Karpas-422 (cell line): ENCODE measurements around the gene ZNF284. TPM values are rescaled to one million over a fixed set of nuclear protein-coding genes. Genes with fewer than 3 reads are reported as not detected.

Experiments used
- DNase-seq: peaks from one replicate; pipeline ENCODE4 v3.0.0-alpha.2; 2015
- H2AFZ ChIP-seq: fragments of 200-600 bp; sonication (generic); 2 replicates; pipeline ENCODE4 v1.6.1; 2014; ENCODE audit warnings: antibody characterized with exemption, low read length, mixed read lengths
- H3K27ac ChIP-seq: fragments of 200-600 bp; sonication (generic); 2 replicates; pipeline ENCODE4 v1.5.1; 2014; ENCODE audit warnings: mild to moderate bottlenecking, low read length, moderate library complexity
- H3K27me3 ChIP-seq: fragments of 200-600 bp; sonication (generic); 2 replicates; pipeline ENCODE4 v1.6.1; 2014; ENCODE audit warnings: low read length, mixed read lengths
- H3K36me3 ChIP-seq: fragments of 200-600 bp; sonication (generic); 2 replicates; pipeline ENCODE4 v1.6.1; 2014; ENCODE audit warnings: low read length, mixed read lengths; ENCODE audit not compliant: insufficient read depth
- H3K4me1 ChIP-seq: fragments of 200-600 bp; sonication (generic); 2 replicates; pipeline ENCODE4 v1.6.1; 2014; ENCODE audit warnings: mild to moderate bottlenecking, low read length, mixed read lengths
- H3K4me2 ChIP-seq: fragments of 200-600 bp; sonication (generic); 2 replicates; pipeline ENCODE4 v1.6.1; 2014; ENCODE audit warnings: low read length, low read depth, mild to moderate bottlenecking; ENCODE audit not compliant: poor library complexity, severe bottlenecking
- H3K4me3 ChIP-seq: fragments of 200-600 bp; sonication (generic); 2 replicates; pipeline ENCODE4 v1.5.1; 2014; ENCODE audit warnings: mild to moderate bottlenecking, antibody characterized with exemption, low read length, mixed read lengths
- H3K79me2 ChIP-seq: fragments of 200-600 bp; sonication (generic); 2 replicates; pipeline ENCODE4 v1.6.1; 2014; ENCODE audit warnings: mild to moderate bottlenecking, low read length, mixed read lengths
- H3K9ac ChIP-seq: fragments of 200-600 bp; sonication (generic); 2 replicates; pipeline ENCODE4 v1.6.0; 2014; ENCODE audit warnings: low read length
- H3K9me2 ChIP-seq: fragments of 200-600 bp; sonication (generic), shearing (Covaris generic); replicated peaks from 2 replicates; pipeline ENCODE4 v1.6.0; 2014; ENCODE audit warnings: mild to moderate bottlenecking, low read length, moderate library complexity; ENCODE audit not compliant: insufficient read depth
- H3K9me3 ChIP-seq: fragments of 300-700, 200-600 bp; sonication (generic); 2 replicates; pipeline ENCODE4 v1.6.1; 2014; ENCODE audit warnings: low read length, mixed read lengths
- H4K20me1 ChIP-seq: fragments of 200-600 bp; sonication (generic); 2 replicates; pipeline ENCODE4 v1.6.1; 2014; ENCODE audit warnings: mild to moderate bottlenecking, antibody characterized with exemption, low read length, low read depth; ENCODE audit not compliant: insufficient read depth
- total RNA-seq: library from RNA; depleted of rRNA; stranded (reverse); fragments of >200 nt; shearing (Covaris generic); gene quantifications from 2 replicates; pipeline ENCODE4 v1.2.3, GENCODE V29; 2014; ENCODE audit warnings: low replicate concordance; rRNA removed

ZNF284 gene
- total RNA-seq, result not detected in 2 replicates

DNA sequence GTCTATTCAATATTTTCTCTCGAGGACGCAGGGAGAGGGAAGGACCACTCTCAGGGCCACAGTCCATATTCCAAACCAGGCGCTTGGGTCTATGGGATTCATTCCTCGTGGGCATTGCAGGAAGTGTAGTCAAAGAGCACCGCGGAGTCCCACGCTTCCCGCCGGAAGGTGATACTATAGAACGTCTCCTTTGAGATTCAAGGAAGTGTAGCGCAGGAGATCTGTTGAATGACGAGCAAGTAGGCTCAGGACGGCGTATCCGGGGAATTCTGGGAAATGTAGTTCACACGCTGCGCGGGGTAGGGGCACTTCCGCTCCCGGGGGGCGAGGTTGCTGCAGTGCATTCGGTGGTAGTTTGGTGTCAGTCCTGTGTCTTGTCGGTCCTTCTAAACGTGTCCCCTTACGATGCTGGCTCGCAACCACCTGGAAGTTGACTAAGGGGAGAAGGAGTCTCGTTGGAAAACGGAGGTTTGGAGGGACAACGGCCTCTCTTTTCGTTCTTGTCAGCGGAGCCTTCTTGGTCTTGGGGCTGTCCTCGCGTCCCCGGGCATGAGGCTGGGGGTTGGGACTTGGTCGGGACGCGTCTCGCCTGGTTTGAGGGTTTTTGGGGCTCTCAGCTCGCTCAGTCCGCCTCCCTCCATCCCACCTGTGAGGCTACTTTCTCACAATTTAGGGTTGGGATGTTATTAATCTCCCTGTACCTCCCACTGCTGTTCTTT lies at the start of gene ZNF284:
Gene ZNF284 (plus strand): TSS at position 336 of the 719 bp plus-strand sequence. CDS start 4,231 bp downstream, outside the sequence.
- Histone ChIP-seq H3K9me2 (no peaks in the 10 kb centered on the region), H3K4me1 (no peaks in the 10 kb centered on the region), H3K27ac (no peak within 1 kb of the TSS), H3K79me2 (no peaks in the 10 kb centered on the region), H3K9me3 (peaks cover 7% of the 10 kb centered on the region), H4K20me1 (no peaks in the 10 kb centered on the region), H3K9ac (no peak within 1 kb of the TSS), H3K36me3 (no peaks in the 10 kb centered on the region), H3K27me3 (no peaks in the 10 kb centered on the region), H2AFZ (no peak within 1 kb of the TSS), H3K4me2 (no peak within 1 kb of the TSS), H3K4me3 (no peak within 1 kb of the TSS)
- no peak for DNase-seq

DNA sequence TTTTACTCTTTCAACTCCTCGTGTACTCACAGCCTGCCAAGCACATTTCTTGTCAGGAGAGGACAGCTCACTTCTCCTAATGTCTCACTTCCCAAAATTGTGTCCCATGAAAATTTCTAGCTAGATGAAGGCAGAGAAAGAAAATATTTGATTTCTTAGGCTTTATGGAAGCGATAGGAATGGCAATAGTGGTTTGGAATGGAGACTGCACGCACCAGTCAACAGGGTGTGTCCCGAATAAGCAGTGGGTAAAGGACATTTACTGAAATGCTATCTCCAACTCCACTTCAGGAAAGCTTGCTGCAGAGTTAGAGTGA lies 47.1 kb upstream of the ZNF284 start:
- H3K9me3 ChIP-seq, result peaks cover 4% of the 10 kb centered on the region
- H3K36me3 ChIP-seq, result peaks cover 11% of the 10 kb centered on the region
- H4K20me1 ChIP-seq, result no peaks in the 10 kb centered on the region
- no peaks in the 10 kb centered on the region for H3K79me2 ChIP-seq
- peak overlapping the region; percentile 72; the same call in 1 of the 2 replicates for H3K4me3 ChIP-seq
- H3K27me3 ChIP-seq, result no peaks in the 10 kb centered on the region
- 0 out of 2 replicates have a peak overlapping the region, but pooled peaks have one; percentile 19 for H3K9ac ChIP-seq
- no peaks in the 10 kb centered on the region for H3K9me2 ChIP-seq
- H3K27ac ChIP-seq, result no peak overlapping the region
- H3K4me2 ChIP-seq, result peak overlapping the region; percentile 65
- H3K4me1 ChIP-seq, result peaks cover 7% of the 10 kb centered on the region
- H2AFZ ChIP-seq, result peak overlapping the region; percentile 97
- no peak for DNase-seq

DNA sequence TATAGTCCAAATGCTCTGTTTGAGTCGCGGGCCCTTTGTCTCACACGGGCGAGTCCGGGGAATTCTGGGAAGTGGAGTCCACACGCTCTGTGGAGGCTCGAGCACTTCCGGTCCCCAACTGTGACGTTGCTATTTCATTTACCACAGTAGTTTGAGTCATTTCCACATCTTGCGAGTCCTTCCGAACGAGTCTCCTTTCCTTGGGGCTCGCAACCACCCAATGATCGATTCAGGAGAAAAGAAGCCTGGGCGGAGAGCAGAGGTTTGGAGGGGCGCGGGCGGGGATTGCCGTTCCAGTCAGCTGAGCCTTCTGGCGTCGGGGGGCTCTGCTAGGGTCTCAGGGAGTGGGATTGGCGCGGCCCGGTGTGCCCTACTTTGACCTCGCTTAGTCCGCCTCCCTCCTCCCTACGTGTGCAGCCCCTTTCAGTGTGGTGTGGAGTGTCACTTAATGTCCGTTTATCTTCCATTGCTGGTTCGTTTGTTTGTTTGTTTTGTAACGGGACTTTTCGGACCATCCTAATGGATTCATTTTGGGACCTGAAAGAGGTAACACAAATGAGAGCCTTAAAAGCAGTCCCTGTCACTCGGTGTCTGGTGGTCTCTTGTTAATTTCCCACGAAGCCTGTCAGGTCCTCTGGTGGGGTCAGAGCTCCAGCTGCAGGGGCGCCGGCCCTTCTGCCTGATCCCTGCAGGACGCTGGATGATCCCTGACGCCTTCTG lies 46.6 kb upstream of the ZNF284 start, which contains the start of gene ZNF222:
Gene ZNF222 (plus strand): TSS at position 163 of the 720 bp plus-strand sequence. CDS start 58 bp downstream, at position 221.
- Histone ChIP-seq H2AFZ (peak within 1 kb of the TSS; percentile 97), H3K9ac (peak within 1 kb of the TSS; percentile 70), H3K27ac (no peak within 1 kb of the TSS), H3K4me1 (peaks cover 7% of the 10 kb centered on the region), H3K4me2 (peak within 1 kb of the TSS; percentile 65), H3K9me3 (peaks cover 9% of the 10 kb centered on the region), H4K20me1 (no peaks in the 10 kb centered on the region), H3K27me3 (no peaks in the 10 kb centered on the region), H3K4me3 (peak within 1 kb of the TSS; percentile 72), H3K79me2 (no peaks in the 10 kb centered on the region), H3K36me3 (peaks cover 11% of the 10 kb centered on the region), H3K9me2 (no peaks in the 10 kb centered on the region)
- DNase-seq, result peak; percentile 86

DNA sequence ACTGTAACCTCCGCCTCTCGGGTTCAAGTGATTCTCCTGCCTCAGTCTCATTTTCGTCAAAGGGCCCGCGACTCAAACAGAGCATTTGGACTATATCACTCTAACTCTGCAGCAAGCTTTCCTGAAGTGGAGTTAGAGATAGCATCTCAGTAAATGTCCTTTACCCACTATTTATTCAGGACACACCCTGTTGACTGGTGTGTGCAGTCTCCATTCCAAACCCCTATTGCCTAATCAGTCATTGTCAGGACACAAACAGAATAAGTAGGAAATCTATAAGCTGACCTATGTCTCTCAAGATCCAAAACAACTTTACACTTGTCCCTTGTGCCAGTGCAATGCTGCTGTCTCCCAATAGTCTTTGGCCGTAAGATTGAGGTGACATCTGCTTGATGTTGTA lies 45.3 kb upstream of the ZNF284 start:
- no peak overlapping the region for H3K9ac ChIP-seq
- H2AFZ ChIP-seq, result no peak overlapping the region
- H3K27me3 ChIP-seq, result no peaks in the 10 kb centered on the region
- peaks cover 7% of the 10 kb centered on the region for H3K4me1 ChIP-seq
- peaks cover 15% of the 10 kb centered on the region for H3K36me3 ChIP-seq
- H3K4me3 ChIP-seq, result no peak overlapping the region
- H4K20me1 ChIP-seq, result no peaks in the 10 kb centered on the region
- no peak for DNase-seq
- no peak overlapping the region for H3K4me2 ChIP-seq
- H3K9me3 ChIP-seq, result peaks cover 14% of the 10 kb centered on the region
- H3K27ac ChIP-seq, result no peak overlapping the region
- H3K9me2 ChIP-seq, result no peaks in the 10 kb centered on the region
- H3K79me2 ChIP-seq, result no peaks in the 10 kb centered on the region

DNA sequence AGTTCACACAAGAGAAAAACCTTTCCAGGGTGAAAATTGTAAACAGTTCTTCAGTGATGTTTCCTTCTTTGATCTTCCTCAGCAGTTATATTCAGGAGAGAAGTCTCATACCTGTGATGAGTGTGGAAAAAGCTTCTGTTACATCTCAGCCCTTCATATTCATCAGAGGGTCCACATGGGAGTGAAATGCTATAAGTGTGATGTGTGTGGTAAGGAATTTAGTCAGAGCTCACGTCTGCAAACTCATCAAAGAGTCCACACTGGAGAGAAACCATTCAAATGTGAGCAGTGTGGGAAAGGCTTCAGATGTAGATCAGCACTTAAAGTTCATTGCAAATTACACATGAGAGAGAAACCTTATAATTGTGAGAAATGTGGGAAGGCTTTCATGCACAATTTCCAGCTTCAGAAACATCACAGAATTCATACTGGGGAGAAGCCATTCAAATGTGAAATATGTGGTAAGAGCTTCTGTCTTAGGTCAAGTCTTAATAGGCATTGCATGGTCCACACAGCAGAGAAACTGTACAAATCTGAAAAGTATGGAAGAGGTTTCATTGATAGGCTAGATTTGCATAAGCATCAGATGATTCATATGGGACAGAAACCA lies 39.9 kb upstream of the ZNF284 start:
- H3K27ac ChIP-seq, result no peak overlapping the region
- no peaks in the 10 kb centered on the region for H3K27me3 ChIP-seq
- H3K9ac ChIP-seq, result no peak overlapping the region
- peaks cover 22% of the 10 kb centered on the region for H3K36me3 ChIP-seq
- no peak overlapping the region for H3K4me3 ChIP-seq
- H4K20me1 ChIP-seq, result no peaks in the 10 kb centered on the region
- no peak overlapping the region for H3K4me2 ChIP-seq
- H3K79me2 ChIP-seq, result no peaks in the 10 kb centered on the region
- no peak overlapping the region for H2AFZ ChIP-seq
- DNase-seq, result no peak
- H3K9me3 ChIP-seq, result peaks cover 26% of the 10 kb centered on the region
- H3K9me2 ChIP-seq, result no peaks in the 10 kb centered on the region
- H3K4me1 ChIP-seq, result no peaks in the 10 kb centered on the region

DNA sequence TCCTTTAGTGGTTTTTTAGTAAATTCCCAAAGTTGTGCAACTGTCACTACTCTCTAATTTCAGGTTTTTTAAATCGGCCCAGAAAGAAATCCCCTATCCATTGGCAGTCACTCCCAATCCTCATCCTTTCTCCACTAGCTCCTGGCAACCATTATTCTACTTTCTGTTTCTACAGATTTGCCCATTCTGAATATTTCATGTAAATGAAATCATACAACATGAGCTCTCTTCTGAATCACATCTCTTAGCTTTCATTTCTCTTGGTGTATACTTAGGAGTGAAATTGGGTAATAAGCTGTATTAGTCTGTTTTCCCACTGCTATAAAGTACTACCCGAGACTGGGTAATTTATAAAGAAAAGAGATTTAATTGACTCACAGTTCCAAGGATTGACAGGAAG lies 29.8 kb upstream of the ZNF284 start:
- Histone ChIP-seq H4K20me1 (no peaks in the 10 kb centered on the region), H2AFZ (no peak overlapping the region), H3K4me3 (no peak overlapping the region), H3K27ac (no peak overlapping the region), H3K27me3 (no peaks in the 10 kb centered on the region), H3K79me2 (no peaks in the 10 kb centered on the region), H3K9ac (no peak overlapping the region), H3K4me2 (no peak overlapping the region), H3K36me3 (no peaks in the 10 kb centered on the region), H3K9me3 (no peaks in the 10 kb centered on the region), H3K4me1 (no peaks in the 10 kb centered on the region), H3K9me2 (no peaks in the 10 kb centered on the region)
- DNase-seq, result no peak

DNA sequence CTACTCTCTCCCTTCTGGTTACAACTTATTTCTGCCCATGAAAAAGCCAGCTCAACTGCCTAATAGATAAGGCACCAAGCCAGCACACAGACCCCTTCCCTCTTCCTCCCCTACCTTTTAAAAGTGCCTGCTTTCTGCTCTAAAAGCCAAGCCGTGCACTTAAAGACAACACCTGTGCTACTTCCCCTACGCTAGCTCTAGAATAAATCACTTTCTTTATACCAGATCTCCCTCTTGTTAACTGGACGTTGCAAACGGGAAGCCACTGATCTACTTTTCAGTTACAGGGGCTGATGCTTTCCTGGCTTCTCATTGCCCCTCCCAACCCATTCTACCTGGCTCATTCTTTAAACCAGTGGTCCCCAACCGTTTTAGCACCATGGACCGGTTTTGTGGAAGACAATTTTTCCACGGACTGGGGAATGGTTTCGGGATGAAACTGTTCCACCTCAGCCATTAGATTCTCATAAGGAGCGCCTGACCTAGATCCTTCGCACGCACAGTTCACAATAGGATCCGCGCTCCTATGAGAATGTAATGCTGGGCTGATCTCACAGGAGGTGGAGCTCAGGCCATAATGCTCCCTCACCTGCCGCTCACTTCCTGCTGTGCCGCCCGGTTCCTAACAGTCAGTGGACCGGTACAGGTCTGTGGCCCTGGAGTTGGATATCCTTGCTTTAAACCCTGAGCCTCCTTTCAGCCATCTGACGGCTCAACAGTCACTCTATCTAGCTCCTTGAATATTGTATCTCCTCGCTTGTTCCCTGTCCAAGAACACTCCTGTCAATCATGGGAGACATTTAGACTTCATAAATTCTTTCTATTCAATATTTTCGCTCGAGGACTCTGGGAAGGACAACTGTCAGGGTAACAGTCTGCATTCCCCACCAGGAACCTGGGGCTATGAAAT lies 21.0 kb upstream of the ZNF284 start:
- no peak overlapping the region for H2AFZ ChIP-seq
- no peak overlapping the region for H3K4me2 ChIP-seq
- H3K79me2 ChIP-seq, result no peaks in the 10 kb centered on the region
- H3K27ac ChIP-seq, result no peak overlapping the region
- H3K36me3 ChIP-seq, result no peaks in the 10 kb centered on the region
- no peaks in the 10 kb centered on the region for H4K20me1 ChIP-seq
- no peaks in the 10 kb centered on the region for H3K9me3 ChIP-seq
- DNase-seq, result no peak
- H3K4me3 ChIP-seq, result no peak overlapping the region
- H3K9me2 ChIP-seq, result no peaks in the 10 kb centered on the region
- no peak overlapping the region for H3K9ac ChIP-seq
- H3K4me1 ChIP-seq, result no peaks in the 10 kb centered on the region
- no peaks in the 10 kb centered on the region for H3K27me3 ChIP-seq
